Activated CD8-positive, alpha-beta memory T cell treated with anti-CD3 and anti-CD28 coated beads, Interleukin-2, amount 50 U/mL, for 48 hours (primary cell): ENCODE results near the gene GBGT1.
A peak's percentile ranks its signal among the peaks of the same experiment; 100 is the strongest.

Source experiments
- DNase-seq: peaks from one replicate; pipeline ENCODE4 v3.0.0-alpha.2; 2020

The GBGT1 gene

DNA sequence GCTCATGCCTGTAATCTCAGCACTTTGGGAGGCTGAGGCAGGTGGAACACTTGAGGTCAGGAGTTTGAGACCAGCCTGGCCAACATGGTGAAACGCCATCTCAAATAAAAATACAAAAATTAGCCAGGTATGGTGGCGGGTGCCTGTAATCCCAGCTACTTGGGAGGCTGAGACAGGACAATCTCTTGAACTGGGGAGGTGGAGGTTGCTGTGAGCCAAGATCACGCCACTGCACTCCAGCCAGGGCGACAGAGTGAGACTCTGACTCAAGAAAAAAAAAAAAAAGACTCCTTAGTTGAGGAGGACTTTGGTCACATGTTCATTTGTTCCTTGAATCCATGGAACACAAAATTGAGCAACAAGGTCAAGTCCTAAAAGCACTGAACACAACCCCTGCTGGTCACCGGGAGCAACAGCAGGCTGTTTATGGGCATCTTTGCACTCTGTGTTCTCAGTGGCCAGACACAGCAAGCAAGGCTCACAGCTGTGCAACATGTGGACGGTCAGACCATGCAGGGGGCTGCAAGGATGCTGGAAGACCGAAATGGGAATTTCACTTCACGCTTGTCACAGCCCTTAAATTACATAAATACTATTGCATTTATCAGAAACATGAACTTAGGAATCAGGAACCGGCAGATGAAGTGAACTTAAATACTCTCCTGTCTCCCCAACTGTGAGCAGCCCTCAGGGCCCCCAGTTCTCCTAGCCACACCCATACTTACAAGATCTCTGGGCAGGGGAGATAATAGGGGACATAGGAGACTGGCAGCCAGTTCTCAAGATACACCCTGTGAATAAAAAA, 2.8 kb downstream of the GBGT1 start:
- DNase-seq = no peak

DNA sequence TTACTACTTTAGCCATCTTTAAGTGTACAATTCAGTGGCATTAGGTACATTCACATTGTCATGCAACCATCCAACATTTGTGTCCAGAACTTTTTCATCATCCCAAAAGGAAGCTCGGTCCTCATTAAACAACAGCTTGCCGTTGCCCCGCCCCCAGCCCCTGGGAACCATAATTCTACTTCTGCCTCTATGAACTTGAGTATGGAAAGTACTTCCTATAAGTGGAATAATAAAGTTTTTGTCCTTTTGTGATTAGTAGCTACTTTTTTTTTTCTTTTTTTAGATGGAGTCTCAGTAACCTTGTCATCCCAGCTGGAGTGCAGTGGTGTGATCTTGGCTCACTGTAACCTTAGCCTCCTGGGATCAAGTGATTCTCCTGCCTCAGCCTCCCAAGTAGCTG, 5.0 kb downstream of the GBGT1 start:
- DNase-seq = no peak

DNA sequence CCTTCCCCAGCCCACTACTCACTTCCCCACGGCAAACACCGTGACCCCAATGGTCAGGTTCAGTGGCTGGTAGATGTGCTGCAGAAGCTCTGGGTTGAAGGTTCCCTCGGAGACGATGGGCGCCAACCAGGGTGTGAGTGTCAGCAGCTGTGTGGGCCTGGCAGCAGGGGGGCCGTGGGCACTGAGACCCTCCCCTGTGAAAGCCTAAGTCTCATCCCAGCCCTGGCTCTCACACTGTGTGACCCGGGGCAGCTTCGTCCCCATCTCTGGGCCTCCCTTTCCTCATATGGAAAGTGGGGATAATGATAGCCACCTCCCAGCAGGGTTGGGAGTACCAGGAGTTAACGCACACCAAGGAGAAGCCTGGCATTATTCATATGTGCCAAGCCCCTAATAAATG, 8.6 kb downstream of the GBGT1 start:
- DNase-seq = no peak

DNA sequence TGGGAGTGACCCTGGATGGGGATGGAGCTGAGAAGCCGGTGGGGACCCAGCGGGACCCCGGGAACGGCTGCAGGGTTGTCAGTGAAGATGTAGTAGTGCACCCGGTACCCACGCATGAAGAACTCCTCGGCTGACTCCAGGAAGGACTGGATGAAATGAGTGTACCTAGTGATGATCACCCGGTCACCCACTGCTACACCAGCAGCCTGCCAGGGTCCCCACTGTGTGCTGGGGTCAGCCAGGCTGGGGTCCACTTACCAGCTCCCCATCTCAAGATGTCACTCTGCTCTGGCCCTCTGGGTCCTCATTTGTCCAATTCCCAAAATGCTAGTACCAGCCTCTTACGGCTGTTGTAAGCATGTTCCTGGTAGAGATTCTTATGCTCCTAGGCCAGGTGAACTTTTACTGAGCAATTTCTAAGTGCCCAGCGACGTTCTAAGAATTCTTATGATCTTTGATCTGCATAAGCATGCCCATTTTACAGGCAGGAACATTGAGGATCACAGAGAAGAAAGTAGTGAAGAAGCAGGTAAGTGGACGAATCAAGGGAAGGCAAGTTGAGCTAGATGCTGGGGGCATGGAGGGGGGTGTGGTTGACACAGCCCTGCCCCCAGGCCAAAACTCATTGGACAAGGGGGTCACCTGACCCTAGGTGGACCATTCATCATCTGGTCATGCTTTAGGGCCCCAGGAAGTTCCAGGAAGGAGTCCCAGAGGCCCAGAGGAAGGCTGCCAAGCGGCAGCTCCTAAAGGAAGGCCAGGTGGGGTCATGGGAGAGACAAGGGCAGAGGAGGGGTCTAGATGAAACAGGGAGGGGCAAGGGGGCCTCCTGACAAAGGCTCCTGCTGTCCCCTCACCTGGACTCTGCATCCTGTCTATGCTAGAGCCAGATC, 9.4 kb downstream of the GBGT1 start:
- DNase-seq = no peak

DNA sequence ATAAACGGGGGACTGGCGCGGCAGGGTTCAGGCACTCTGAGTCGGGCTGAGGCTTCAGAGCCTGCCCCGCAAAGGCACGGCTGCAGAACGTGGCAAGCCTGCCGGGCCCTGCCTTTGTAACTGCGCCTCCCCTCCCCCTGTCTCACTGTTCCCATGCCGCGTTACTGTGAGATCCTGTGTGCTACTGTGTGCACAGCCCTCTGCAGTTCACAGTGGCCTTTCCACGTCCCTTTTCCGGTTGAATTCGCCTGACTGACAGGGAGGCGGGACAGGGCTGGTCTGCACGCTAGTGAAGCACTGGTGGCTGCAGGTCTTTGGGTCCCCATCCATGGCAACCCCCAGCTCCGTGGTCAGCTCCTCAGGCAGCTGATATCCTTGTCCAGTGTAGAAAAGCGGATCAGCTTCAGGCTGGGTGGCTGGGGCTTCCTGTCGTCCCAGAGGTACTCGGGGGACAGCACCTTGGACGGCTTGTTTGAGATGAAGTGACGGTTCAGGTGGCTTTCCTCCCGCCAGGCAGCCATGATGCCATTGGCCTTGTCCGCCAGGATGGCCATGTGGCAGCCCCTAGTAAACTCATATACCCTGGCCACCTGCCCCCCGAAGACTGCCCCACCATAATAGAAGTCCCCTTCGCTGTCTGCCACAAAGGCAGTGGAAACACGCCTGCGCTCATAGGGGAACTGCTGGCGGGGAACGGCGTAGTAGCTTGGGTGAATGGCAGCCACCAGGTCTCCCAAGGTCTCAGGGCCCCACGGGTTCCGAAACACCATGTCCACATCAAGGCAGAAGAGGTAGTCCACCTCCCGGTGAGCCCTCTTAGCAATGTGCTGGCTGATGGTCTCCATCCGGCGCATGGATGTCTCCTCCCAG, 10.3 kb downstream of the GBGT1 start:
- DNase-seq = no peak

DNA sequence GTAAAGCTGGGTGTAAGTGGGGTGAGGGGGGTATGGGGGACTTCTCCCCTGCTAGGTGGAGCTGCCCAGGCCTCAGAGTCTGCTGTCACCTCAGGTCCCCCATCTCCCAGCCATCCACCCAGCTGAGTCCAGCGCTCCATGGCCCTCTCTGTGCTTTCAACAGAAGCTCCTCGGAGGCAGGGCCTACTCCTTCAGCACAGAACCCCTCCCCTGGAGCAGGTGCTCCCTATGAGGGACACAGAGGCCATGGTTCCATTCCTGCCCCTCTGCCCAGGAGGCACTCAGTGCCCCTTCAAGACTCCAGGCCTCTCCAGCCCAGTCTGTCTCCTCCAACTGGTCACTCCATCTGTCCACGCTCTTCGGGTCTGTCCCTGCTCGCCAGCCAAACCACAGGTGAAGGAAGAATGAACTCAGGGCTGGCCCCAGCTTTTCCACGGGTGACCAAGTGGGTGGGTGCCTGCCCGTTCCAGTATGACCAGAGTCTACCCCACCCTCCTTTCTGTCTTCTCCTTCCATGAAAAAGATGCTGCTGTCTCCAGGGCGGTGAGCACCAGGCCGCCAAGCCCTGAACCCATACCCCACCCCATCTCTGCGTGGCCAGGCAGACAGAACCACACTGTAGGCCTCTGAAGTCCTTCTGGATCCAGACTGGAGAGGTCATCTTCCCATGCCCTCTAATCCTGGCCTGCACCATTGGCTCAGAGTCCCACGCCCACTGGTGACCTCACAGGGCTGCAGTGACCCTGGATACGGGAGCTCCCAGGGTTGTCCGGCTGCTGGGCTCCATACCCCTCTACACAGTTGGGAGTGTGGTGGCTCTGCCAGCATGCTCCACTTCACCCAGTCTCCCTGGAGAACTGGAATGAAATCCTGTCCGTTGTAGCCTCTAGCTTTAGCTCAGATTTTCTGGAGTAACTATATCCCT, 11.9 kb downstream of the GBGT1 start:
- DNase-seq = no peak

DNA sequence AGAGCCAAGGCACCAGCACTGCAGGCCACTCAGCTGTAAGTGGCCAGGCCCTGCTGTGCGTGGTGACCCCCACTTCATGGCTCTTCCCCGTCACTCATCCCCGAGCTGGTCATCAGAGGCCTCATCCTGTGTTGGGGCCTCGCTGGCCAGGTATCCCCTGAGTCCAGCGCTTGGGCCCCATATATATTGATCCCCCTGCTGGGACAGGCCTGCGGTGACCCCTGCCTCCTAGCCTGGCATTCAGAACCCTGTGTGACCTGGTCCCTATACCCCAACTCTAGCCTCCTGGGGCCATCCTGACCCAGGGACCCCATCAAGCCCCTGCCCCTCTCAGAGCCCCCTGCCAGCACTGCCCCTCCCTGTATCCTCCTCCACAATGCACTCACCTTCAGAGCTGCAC, 12.7 kb downstream of the GBGT1 start:
- DNase-seq = no peak

DNA sequence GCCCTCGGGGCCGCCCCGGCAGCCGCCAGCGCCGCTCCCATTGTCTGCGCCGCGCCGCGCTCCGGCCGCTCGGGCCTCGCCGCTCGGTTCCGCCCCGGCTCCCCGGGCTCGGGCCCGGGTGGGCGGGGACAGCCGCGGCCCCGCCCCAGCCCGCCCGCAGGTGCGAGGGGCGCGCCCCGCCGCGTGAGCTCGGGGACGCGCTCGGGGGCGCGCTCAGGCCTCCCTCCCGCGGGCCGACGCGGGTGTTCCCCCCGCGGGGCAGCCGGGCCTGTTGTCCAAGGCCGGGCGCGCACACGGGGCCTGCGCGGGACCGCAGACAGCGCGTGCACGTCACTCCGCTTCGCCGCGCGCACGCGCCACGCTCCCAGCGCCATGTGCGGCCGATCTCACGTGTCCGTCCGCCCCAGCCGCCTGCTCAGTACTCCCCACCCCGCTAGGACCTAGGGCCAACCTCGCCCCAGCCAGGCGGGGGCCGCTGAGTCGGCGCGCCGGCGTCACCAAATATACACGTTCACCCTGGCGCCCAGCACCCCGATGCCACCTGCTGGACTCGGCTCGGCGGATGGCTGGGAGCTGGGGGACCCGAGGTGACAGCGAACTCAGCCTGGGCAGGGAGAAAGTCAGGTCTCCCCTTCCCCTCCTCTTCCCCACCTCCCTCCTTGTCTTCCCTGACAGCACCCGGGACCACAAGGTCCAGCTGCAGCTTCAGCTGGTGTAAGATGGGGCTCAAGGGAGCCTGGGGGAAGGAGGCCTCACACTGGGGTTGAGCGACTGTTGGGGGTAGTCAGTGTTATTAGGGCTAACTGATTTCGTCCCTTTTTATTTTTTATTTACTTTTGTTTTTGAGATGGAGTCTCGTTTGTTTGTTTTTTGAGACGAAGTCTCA, 14.3 kb downstream of the GBGT1 start:
- peak; percentile 91 for DNase-seq

DNA sequence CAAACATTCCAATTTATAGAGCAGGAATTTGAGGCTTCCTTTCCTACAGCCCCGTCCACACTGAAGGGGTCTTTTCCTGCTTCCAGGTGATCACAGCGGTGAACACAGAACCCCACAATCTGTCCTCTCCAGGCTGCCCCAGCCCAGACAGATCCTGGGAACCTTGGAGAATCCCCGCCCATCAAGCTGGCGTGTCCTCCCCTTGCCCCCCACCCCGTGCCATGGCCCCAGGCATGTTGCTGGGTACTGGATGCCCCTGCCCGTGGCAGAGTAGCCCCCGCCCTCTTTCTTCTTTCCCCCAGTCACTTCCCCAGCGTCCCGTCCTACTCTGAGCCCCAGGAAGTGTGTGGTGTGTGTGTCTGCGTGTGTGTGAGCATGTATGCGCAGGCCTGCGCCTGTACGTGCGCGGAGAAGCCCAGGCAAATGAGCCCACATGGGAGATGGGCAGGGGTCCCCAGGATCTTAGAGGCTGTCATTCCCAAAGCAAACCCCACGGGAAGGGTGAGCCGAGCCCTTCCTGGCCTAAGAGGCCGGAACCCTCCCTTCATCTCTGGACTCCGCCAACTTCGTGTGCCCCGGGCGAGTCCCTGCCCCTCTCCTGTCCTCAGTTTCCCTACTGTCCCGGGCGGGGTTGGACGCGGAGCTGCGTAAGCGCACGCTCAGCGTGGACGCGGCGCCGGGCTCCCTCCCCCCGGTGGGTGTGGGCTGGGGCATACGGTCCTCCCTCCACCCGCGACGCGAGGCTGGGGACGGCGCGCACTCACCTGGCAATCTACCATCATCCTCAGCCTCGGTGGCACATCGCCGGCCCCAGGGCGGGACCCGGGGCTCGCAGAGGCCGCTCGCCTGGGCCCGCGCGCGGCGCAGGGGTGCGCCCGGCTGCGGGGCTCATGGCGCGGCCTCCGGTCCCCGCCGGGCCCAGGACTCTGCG, 15.2 kb downstream of the GBGT1 start:
- DNase-seq = peak; percentile 82

DNA sequence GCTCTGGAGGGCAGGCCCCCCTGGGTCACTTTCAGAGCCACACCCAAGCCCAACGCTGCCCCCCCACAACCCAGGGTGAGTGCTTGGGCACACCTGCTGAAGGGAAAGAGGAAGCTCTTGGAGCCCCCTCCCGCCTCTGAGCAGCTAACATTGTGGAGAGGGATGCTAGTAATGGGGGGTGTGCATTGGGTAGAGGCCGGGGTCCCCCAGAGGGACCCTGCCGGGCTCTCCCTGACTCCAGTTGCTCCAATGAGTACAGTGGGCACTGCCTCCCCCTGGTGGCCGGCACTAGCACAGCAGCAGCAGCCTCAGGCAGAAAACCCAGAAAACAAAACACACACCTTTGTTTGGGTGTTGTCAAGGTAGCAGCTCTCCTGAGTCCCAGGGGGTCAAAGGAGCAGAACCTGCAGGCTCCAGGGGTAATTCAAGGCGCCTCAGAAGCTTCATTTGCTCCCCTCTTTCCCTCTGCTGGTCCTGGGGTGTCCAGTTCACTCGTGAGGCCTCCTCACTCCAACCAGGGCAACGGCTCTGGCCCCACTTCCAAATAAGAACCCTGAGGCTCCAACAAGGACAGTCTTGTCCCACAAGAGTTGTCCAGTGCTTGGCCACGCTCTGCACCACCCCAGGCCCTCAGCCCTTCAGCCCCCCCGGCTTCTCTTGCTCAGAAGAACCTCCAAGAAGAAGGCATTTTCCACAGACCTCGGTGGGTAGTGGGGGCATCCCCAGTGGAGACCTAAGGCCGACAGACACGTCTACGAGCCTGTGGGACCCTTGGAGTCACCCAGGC, 16.1 kb downstream of the GBGT1 start:
- peak; percentile 91 for DNase-seq

DNA sequence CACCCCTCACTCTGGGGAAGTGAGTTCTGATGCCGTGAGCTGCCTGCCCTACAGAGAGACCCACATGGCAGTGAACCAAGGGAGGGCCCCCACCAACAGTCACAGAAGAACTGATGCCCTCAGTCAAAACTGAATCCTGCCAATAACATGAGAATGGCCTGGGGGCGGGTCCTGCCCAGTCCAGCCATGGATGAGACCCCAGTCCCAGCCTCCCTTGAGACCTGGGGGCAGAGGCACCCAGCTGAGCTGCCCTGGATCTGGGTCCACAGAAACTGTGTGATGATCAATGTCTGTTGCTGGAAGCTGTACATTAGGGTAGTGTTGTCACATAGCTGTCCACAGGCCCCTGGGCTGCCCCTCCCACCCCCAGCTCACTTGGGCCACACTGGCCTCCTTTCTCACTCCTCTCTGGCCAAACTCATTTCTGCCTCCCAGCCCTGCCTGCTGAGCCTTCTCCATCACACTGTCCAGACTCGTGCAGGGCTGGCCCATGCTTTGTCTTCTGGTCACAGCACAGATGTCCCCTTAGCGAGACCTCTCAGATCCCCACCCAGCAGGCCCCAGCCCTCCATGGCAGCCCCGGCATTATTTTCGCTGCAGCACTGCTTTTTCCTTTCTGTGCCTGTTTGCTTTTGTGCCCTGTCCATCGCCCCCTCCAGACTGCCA, 16.8 kb downstream of the GBGT1 start:
- DNase-seq = no peak

DNA sequence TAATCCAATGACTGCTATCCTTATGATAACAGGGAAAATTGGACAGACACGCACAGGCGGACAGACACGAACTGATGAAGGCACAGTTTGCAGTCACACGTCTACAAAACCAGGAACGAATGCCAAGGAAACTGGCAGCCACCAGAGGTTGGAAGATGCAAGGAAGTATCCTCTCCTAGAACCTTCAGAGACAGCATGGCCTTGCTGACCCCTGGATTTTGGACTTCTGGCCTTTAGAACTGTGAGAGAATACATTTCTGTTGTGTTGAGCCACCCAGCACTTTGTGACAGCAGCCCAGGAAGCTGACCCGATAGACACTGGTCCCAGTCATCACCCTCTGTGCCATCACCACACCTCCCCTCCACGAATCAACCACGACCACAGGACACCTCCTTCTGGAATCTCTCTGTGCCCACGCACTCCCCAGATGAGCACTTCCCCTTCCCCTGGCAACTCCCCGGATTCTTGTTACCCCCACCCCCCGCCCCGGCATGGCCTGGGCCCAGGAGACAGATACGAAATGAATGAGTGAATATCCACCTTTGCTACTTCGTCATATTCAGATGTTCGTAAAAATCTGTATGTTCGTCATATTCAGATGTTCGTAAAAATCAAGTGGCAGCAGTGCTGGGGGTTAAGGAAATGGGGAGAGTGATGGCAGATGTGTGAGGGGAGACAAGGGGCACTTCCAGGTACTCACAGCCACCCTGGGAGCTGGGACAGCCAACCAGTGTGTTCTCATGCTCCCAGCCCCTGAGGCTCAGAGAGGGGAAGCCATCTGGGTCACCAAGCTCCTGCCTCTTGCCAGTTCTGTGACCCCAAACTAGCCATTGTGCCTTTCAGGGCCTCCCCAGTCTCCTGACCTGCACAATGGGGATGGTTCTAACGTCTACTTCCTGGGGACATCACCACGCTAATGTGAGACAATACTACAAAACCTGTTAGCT, 18.5 kb downstream of the GBGT1 start:
- no peak for DNase-seq

DNA sequence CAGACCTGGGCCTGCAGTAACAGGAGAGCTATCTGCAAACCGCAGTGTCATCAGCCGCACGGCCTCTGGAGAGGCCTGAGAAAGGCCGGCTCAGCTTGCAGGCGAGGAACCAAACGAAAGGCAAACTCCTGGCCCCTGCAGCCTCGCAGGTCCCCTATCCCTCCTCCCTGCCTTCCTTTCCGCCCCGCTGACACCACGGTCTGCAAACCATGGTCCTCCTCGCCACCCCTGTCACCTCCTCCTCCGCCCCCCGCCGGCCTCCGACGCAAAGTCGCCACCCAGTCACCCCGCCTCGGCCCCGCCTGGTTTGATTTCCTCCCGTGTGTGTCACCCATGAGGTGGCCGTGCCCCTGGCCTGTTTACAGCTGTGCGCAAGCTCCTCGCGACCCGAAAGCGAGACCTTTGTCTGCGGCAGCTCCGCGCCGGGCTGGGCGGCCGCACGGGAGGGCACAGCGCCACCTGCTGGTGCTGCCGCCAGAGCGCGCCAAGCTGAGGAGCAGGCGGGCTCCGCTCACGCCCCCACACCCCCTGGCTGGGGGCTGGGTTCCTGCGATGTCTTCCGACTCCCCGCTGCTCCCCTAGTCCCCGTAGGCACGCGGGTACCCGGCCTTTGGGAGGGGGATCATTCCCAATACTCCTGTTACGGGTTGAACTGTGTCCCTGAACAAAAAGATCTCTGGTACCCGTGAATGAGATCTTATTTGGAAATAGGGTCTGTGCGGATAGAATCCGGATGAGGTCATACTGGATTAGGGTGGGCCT, 19.4 kb downstream of the GBGT1 start:
- peak; percentile 97 for DNase-seq

DNA sequence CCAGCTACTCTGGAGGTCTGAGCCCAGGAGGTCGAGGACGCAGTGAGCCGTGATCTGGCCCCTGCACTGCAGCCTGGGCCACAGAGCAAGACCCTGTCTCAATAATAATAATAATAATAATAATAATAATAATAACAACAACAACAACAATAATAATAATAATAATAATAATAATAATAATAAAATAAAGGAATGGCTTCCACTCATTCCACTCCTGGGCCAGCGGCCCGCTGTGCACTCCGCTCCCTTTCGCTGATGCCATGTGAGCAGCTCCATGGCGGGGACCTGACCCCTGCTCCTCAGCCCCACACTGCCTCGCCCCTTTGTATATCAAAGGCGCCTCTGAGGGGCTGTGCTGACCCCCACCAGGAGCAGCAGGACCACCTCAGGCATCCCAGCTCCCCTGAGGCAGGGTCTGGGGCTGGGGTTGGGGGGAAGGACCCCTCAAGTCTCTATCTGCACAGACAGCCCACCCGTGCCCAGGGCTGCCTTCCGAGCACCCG, 20.0 kb downstream of the GBGT1 start:
- no peak for DNase-seq

DNA sequence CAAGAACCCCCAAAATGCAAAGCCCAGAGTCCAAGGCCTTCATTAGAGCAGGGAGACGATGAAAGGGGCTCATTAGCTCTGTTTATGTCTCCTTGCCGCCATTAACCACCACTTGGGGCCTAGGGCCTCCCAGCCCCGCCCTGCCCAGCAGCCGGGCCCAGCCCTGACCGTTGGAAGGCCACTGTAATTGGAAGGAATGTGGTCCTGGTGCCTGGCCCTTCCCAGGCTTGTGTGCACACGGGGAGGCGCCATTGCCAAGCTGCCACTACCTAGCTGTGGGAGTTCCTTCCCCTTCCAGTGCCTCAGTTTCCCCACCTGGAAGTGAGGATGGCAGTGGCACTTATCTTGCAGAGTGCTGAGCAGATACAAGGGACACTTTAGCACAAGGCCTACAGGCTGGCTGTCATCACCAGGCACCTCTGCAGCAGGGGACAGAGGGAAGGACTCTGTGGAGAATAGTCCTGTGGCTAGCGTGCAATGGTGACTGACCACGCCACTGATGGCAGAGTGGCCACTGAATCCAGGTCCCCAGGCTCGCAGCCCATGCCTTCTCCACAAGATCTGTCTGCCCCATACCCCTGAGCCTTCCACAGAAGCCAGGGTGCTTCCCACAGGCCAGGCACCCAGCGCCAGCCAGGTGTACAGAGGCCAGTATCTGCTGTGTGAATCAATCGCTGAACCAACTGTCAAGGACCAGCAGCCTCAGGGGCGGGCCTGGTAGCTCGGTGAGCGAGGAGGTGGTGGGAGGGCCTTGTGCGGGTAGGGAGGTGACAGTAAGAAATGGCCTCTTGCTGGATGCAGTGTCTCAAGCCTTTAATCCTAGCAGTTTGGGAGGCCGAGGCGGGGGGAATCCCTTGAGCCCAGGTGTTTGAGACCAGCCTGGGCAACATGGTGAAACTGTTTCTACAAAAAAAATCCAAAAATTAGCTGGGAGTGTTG, 20.8 kb downstream of the GBGT1 start:
- no peak for DNase-seq
